Mesenchymal stem cell (in vitro differentiated cells and primary cell): ENCODE results near the gene FTH1.
"Not testable (repeated sequence)": the region's sequence is repeated elsewhere in the genome, so short reads cannot be mapped to it uniquely, and the experiment has no call there.

Experiments used
- DNase-seq: peaks from one replicate; pipeline ENCODE4 v3.0.0-alpha.2; 2013
- H2AFZ ChIP-seq: one replicate; pipeline ENCODE4 v1.6.1; 2013; ENCODE audit warnings: low read depth, mild to moderate bottlenecking, control low read depth, inconsistent platforms, low read length, moderate library complexity
- H2AK5ac ChIP-seq: 2 replicates; pipeline ENCODE4 v1.6.1; 2013; ENCODE audit warnings: low read length, moderate library complexity, mild to moderate bottlenecking, inconsistent platforms; ENCODE audit not compliant: severe bottlenecking
- H2BK120ac ChIP-seq: one replicate; pipeline ENCODE4 v1.6.1; 2013; ENCODE audit warnings: low read depth, mild to moderate bottlenecking, inconsistent platforms, low read length, moderate library complexity
- H2BK12ac ChIP-seq, 2 experiments: one replicate each; pipeline ENCODE4 v1.6.1; 2013; ENCODE audit warnings: inconsistent platforms in 2 of 2, low read length in 2 of 2, mild to moderate bottlenecking in 2 of 2, moderate library complexity in 2 of 2, control low read depth in 1 of 2
- H2BK15ac ChIP-seq: one replicate; pipeline ENCODE4 v1.6.1; 2013; ENCODE audit warnings: mild to moderate bottlenecking, low read depth, inconsistent platforms; ENCODE audit not compliant: poor library complexity, severe bottlenecking
- H2BK5ac ChIP-seq: 2 replicates; pipeline ENCODE4 v1.6.1; 2013; ENCODE audit warnings: low read depth, mild to moderate bottlenecking, low read length, control low read depth, inconsistent platforms; ENCODE audit not compliant: poor library complexity, severe bottlenecking
- H3K14ac ChIP-seq, 2 experiments: one replicate each; pipeline ENCODE4 v1.6.1; 2013; ENCODE audit warnings: inconsistent platforms in 2 of 2, low read length in 2 of 2, control low read depth in 1 of 2, mild to moderate bottlenecking in 1 of 2, moderate library complexity in 1 of 2
- H3K18ac ChIP-seq, 2 experiments: one replicate each; pipeline ENCODE4 v1.6.1; 2013; ENCODE audit warnings: inconsistent platforms in 2 of 2, low read length in 2 of 2, control low read depth in 1 of 2, low read depth in 1 of 2, mild to moderate bottlenecking in 1 of 2
- H3K23ac ChIP-seq, 2 experiments: one replicate each; pipeline ENCODE4 v1.6.1; 2013; ENCODE audit warnings: inconsistent platforms in 2 of 2, low read length in 2 of 2, mild to moderate bottlenecking in 2 of 2, moderate library complexity in 2 of 2, control low read depth in 1 of 2
- H3K27ac ChIP-seq: 2 replicates; pipeline ENCODE4 v1.5.1; 2013; ENCODE audit warnings: mild to moderate bottlenecking, moderate library complexity, low read length, control low read depth, inconsistent platforms; ENCODE audit not compliant: poor library complexity, severe bottlenecking
- H3K27me3 ChIP-seq, 2 experiments: 2 replicates each; pipeline versions ENCODE4 v1.6.1 to v1.7.0; 2013; ENCODE audit warnings: low read length in 2 of 2, mild to moderate bottlenecking in 2 of 2, moderate library complexity in 2 of 2, control low read depth in 1 of 2, inconsistent platforms in 1 of 2; ENCODE audit not compliant: control insufficient read depth in 1 of 2, insufficient read depth in 1 of 2
- H3K36me3 ChIP-seq, 2 experiments: 2 replicates each; pipeline versions ENCODE4 v1.6.1 to v1.7.0; 2013; ENCODE audit warnings: low read length in 2 of 2, control low read depth in 1 of 2, inconsistent platforms in 1 of 2, low read depth in 1 of 2, mild to moderate bottlenecking in 1 of 2; ENCODE audit not compliant: insufficient read depth in 2 of 2, control insufficient read depth in 1 of 2
- H3K4ac ChIP-seq, 2 experiments: one replicate each; pipeline ENCODE4 v1.6.1; 2013; ENCODE audit warnings: inconsistent platforms in 2 of 2, low read length in 2 of 2, mild to moderate bottlenecking in 2 of 2, moderate library complexity in 2 of 2, control low read depth in 1 of 2, low read depth in 1 of 2
- H3K4me1 ChIP-seq: 2 replicates; pipeline ENCODE4 v1.6.1; 2013; ENCODE audit warnings: low read depth, low read length, control low read depth; ENCODE audit not compliant: control insufficient read depth, insufficient read depth
- H3K4me2 ChIP-seq: 2 replicates; pipeline ENCODE4 v1.6.1; 2013; ENCODE audit warnings: low read length, mild to moderate bottlenecking, inconsistent platforms; ENCODE audit not compliant: poor library complexity, severe bottlenecking
- H3K4me3 ChIP-seq, 2 experiments: 2 replicates each; pipeline versions ENCODE4 v1.5.1 to v1.7.0; 2013; ENCODE audit warnings: low read length in 2 of 2, mild to moderate bottlenecking in 2 of 2, control low read depth in 1 of 2, low read depth in 1 of 2; ENCODE audit not compliant: insufficient read depth in 1 of 2
- H3K79me1 ChIP-seq: replicated peaks from 2 replicates; pipeline ENCODE4 v1.6.1; 2013; ENCODE audit warnings: mild to moderate bottlenecking, control low read depth, low read length, inconsistent platforms; ENCODE audit not compliant: poor library complexity, severe bottlenecking
- H3K9ac ChIP-seq: 2 replicates; pipeline ENCODE4 v1.7.0; 2013; ENCODE audit warnings: mild to moderate bottlenecking, low read length, moderate library complexity
- H3K9me3 ChIP-seq: 2 replicates; pipeline ENCODE4 v1.7.0; 2013; ENCODE audit warnings: mild to moderate bottlenecking, low read length; ENCODE audit not compliant: control insufficient read depth
- H4K8ac ChIP-seq: one replicate; pipeline ENCODE4 v1.6.1; 2013; ENCODE audit warnings: inconsistent platforms, mild to moderate bottlenecking, low read length, moderate library complexity
- H4K91ac ChIP-seq: one replicate; pipeline ENCODE4 v1.6.1; 2013; ENCODE audit warnings: mild to moderate bottlenecking, low read length, inconsistent platforms
- WGBS: methylation state at CpG from one replicate; pipeline ENCODE4 v1.1.7; 2013; ENCODE audit warnings: mixed read lengths; 5-methylcytosine and 5-hydroxymethylcytosine counted together

FTH1 gene

DNA sequence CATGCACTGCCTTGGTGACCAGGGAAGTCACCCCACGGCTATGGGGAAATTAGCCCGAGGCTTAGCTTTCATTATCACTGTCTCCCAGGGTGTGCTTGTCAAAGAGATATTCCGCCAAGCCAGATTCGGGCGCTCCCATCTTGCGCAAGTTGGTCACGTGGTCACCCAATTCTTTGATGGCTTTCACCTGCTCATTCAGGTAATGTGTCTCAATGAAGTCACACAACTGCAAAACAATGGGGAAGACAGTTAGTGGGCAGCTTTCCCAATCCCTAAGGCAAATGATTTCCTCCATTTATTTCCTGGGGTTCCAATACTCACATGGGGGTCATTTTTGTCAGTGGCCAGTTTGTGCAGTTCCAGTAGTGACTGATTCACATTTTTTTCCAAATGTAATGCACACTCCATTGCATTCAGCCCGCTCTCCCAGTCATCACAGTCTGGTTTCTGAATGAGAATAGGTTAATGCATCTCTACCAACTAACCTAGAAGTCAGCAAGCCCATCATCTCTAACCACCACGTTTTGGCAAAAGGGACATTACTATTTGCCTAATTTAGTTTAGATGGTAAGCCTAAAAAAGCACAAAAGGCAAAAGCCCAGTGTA is 2.7 kb downstream of the FTH1 start:
- not testable (repeated sequence) for H2BK120ac ChIP-seq, H4K8ac ChIP-seq, H3K79me1 ChIP-seq, H2BK15ac ChIP-seq, H2AK5ac ChIP-seq, H2AFZ ChIP-seq, H2BK5ac ChIP-seq, H3K27me3 ChIP-seq, DNase-seq, H2BK12ac ChIP-seq, H3K9me3 ChIP-seq, H3K23ac ChIP-seq, H3K4ac ChIP-seq, H3K27ac ChIP-seq, H4K91ac ChIP-seq, H3K14ac ChIP-seq, H3K18ac ChIP-seq
- WGBS: 95% methylated on average over 9 of the region's 9 CpGs
- Histone ChIP-seq H3K4me2 (peak overlapping the region; percentile 27), H3K4me3 (peak overlapping the region in 1 of 2 experiments; percentile 90), H3K9ac (peak overlapping the region; percentile 99), H3K4me1 (peaks cover 29% of the 10 kb centered on the region), H3K36me3 (peaks cover 15 to 40% of the 10 kb centered on the region in 2 experiments)

DNA sequence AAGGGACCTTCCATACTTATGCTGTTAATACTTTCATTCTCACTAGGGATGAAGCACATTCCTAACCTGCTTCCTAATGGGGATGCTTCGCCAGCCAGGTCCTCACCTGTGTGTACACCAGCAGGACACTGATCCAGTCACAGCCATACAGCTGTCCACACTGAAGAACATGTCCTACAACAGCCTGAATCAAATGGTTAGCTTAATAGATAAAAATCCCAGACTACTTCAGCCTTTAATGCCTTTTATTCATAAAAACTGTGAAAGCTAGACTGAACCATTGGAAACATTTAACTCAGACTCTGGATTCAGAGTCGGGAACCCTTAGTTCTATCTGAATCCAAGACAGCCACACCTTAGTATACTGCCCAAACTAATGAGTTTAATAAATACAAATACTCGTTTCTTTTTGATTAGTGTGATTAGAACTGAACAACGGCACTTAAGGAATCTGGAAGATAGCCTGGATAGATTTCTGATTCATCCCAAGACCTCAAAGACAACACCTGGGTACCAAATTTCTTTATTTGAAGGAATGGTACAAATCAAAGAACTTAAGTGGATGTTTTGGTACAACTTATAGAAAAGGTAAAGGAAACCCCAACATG is 3.3 kb downstream of the FTH1 start:
- no peak overlapping the region for H2BK15ac ChIP-seq
- H2BK12ac ChIP-seq: no peak overlapping the region

GRCh38 chr11:61963282-61964057 is 4.0 kb downstream of the FTH1 start:
- H2AFZ ChIP-seq: no peak overlapping the region
- WGBS: 76% methylated on average over 10 of the region's 10 CpGs
- H2BK12ac ChIP-seq: peak overlapping the region in 1 of 2 experiments; percentile 29
- peak overlapping the region; percentile 37 for H2AK5ac ChIP-seq
- no peak overlapping the region for H3K4ac ChIP-seq
- H3K4me3 ChIP-seq: peak overlapping the region in 1 of 2 experiments; percentile 90
- no peak overlapping the region for H3K14ac ChIP-seq
- H2BK120ac ChIP-seq: no peak overlapping the region
- no peak overlapping the region for H2BK15ac ChIP-seq
- no peak overlapping the region for H3K23ac ChIP-seq
- peak overlapping the region; percentile 11 to 21 for H3K18ac ChIP-seq
- no peak for DNase-seq
- H4K91ac ChIP-seq: no peak overlapping the region
- peaks cover 15 to 53% of the 10 kb centered on the region in 2 experiments for H3K36me3 ChIP-seq
- no peak overlapping the region for H2BK5ac ChIP-seq
- peaks cover 27% of the 10 kb centered on the region for H3K4me1 ChIP-seq
- H3K27ac ChIP-seq: no peak overlapping the region
- peaks cover 6% of the 10 kb centered on the region for H3K79me1 ChIP-seq
- H3K27me3 ChIP-seq: no peaks in the 10 kb centered on the region
- no peaks in the 10 kb centered on the region for H3K9me3 ChIP-seq
- H3K9ac ChIP-seq: peak overlapping the region; percentile 99
- H3K4me2 ChIP-seq: no peak overlapping the region
- peak overlapping the region; percentile 27 for H4K8ac ChIP-seq

More for the DNA sequence above, 3.3 kb downstream of the FTH1 start:
- H3K4me3 ChIP-seq: peak overlapping the region in 1 of 2 experiments; percentile 90
- H4K91ac ChIP-seq: no peak overlapping the region
- no peak overlapping the region for H3K23ac ChIP-seq
- H3K9ac ChIP-seq: peak overlapping the region; percentile 99
- H2BK120ac ChIP-seq: no peak overlapping the region
- 100% methylated on average over 2 of the region's 4 CpGs for WGBS
- H3K4me2 ChIP-seq: no peak overlapping the region
- H3K27ac ChIP-seq: no peak overlapping the region
- no peak overlapping the region for H2AFZ ChIP-seq
- peaks cover 15 to 46% of the 10 kb centered on the region in 2 experiments for H3K36me3 ChIP-seq
- no peaks in the 10 kb centered on the region for H3K27me3 ChIP-seq
- H3K4me1 ChIP-seq: peaks cover 29% of the 10 kb centered on the region
- no peak overlapping the region for H2AK5ac ChIP-seq
- H3K79me1 ChIP-seq: peaks cover 8% of the 10 kb centered on the region
- H2BK5ac ChIP-seq: no peak overlapping the region
- no peak overlapping the region for H3K18ac ChIP-seq
- DNase-seq: peak; percentile 42
- H3K4ac ChIP-seq: no peak overlapping the region
- H3K9me3 ChIP-seq: no peaks in the 10 kb centered on the region
- no peak overlapping the region for H4K8ac ChIP-seq
- no peak overlapping the region for H3K14ac ChIP-seq

- Histone ChIP-seq H3K18ac (peak overlapping the region; percentile 11 to 21), H3K4me3 (no peak overlapping the region), H2AFZ (no peak overlapping the region), H4K8ac (peak overlapping the region; percentile 27), H2BK120ac (no peak overlapping the region), H3K36me3 (peaks cover 18 to 58% of the 10 kb centered on the region in 2 experiments), H3K4me2 (no peak overlapping the region), H2BK12ac (peak overlapping the region in 1 of 2 experiments; percentile 29), H3K14ac (no peak overlapping the region), H2AK5ac (peak overlapping the region; percentile 37), H3K27ac (no peak overlapping the region), H4K91ac (no peak overlapping the region), H3K79me1 (peaks cover 2% of the 10 kb centered on the region), H3K27me3 (no peaks in the 10 kb centered on the region), H3K4ac (no peak overlapping the region), H3K9ac (peak overlapping the region; percentile 99), H3K9me3 (no peaks in the 10 kb centered on the region), H2BK5ac (no peak overlapping the region), H3K4me1 (peaks cover 23% of the 10 kb centered on the region), H2BK15ac (no peak overlapping the region), H3K23ac (no peak overlapping the region)
- peak; percentile 67 for DNase-seq
- WGBS: 100% methylated on average over 3 of the region's 3 CpGs
Measured at GRCh38 chr11:61963016-61963281, 4.5 kb downstream of the FTH1 start.
